Peyer's patch (tissue), 4 donors: ENCODE results near the gene OR51A7.

Experiments
- POLR2A ChIP-seq, 2 donors: fragments of 450-650 bp; IDR thresholded peaks; one replicate each; pipeline ENCODE4 v1.5.1; 2017; ENCODE audit warnings: antibody characterized with exemption in 2 of 2, mild to moderate bottlenecking in 2 of 2, moderate library complexity in 2 of 2
- TF ChIP-seq, protein P1 (sequence below), 6 experiments: fragments of 450-650 bp in 4 of 6; fragments of 200-600 bp in 2 of 6; sonication (generic) in 1 of 6; IDR thresholded peaks; one replicate each; pipeline ENCODE4 v1.5.1; 2017 to 2019; ENCODE audit warnings: antibody characterized with exemption in 6 of 6, mild to moderate bottlenecking in 3 of 6, moderate library complexity in 1 of 6

DNA sequence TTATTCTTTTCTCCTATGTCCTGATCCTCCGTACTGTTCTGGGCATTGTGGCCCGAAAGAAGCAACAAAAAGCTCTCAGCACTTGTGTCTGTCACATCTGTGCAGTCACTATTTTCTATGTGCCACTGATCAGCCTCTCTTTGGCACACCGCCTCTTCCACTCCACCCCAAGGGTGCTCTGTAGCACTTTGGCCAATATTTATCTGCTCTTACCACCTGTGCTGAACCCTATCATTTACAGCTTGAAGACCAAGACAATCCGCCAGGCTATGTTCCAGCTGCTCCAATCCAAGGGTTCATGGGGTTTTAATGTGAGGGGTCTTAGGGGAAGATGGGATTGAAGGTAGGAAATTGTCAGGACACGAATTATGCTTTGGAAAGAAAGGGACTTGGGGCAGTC lies 21.0 kb upstream of the OR51A7 start:
- TF ChIP-seq, protein P1, sequence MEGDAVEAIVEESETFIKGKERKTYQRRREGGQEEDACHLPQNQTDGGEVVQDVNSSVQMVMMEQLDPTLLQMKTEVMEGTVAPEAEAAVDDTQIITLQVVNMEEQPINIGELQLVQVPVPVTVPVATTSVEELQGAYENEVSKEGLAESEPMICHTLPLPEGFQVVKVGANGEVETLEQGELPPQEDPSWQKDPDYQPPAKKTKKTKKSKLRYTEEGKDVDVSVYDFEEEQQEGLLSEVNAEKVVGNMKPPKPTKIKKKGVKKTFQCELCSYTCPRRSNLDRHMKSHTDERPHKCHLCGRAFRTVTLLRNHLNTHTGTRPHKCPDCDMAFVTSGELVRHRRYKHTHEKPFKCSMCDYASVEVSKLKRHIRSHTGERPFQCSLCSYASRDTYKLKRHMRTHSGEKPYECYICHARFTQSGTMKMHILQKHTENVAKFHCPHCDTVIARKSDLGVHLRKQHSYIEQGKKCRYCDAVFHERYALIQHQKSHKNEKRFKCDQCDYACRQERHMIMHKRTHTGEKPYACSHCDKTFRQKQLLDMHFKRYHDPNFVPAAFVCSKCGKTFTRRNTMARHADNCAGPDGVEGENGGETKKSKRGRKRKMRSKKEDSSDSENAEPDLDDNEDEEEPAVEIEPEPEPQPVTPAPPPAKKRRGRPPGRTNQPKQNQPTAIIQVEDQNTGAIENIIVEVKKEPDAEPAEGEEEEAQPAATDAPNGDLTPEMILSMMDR (IDR thresholded peaks at IDR 0.05) = no peak
- TF ChIP-seq POLR2A (IDR thresholded peaks at IDR 0.05) = no peak
